Activated T-cell treated with anti-CD3 and anti-CD28 coated beads for 1 hour (primary cell): Measurements from ENCODE around the gene SOX11.
"Not testable (repeated sequence)": the region's sequence is repeated elsewhere in the genome, so short reads cannot be mapped to it uniquely, and the experiment has no call there.

Experiments used
- DNase-seq: peaks from one replicate; pipeline ENCODE4 v3.0.0-alpha.2; 2020; ENCODE audit warnings: low read depth

Gene SOX11

GRCh38 chr2:5691985-5692529 lies at the start of gene SOX11:
TSS of gene SOX11 (plus strand) at chr2:5692384. CDS start at chr2:5692722, 338 bp downstream.
- DNase-seq: no peak

GRCh38 chr2:5652734-5653133 lies 39.5 kb upstream of the SOX11 start:
- DNase-seq: not testable (repeated sequence)

DNA sequence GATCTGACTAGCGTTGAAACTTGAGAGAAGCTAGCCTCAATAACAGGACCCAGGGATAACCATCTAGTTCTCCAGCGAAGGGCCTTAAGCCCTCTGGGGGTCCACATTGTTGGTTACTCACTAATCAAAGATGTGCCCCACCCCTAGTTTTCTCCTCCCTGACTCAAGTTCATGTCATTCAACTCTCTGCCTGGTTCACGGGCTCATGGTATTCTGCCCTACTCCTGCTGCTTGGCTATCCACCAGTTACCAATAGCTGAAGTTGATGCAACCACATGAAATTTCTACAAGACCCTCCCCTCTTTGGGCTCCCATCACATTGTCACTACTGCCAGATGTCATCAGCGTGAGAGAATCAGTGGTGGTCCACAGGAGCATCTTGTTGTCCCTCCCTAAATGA lies 38.4 kb upstream of the SOX11 start:
- not testable (repeated sequence) for DNase-seq

- DNase-seq: no peak
Measured at GRCh38 chr2:5657231-5657630, 35.0 kb upstream of the SOX11 start.

GRCh38 chr2:5660591-5660990 lies 31.6 kb upstream of the SOX11 start:
- DNase-seq: no peak

- no peak for DNase-seq
Measured at GRCh38 chr2:5661362-5661761, 30.8 kb upstream of the SOX11 start.

- no peak for DNase-seq
Measured at GRCh38 chr2:5664278-5664681, 27.9 kb upstream of the SOX11 start.

DNA sequence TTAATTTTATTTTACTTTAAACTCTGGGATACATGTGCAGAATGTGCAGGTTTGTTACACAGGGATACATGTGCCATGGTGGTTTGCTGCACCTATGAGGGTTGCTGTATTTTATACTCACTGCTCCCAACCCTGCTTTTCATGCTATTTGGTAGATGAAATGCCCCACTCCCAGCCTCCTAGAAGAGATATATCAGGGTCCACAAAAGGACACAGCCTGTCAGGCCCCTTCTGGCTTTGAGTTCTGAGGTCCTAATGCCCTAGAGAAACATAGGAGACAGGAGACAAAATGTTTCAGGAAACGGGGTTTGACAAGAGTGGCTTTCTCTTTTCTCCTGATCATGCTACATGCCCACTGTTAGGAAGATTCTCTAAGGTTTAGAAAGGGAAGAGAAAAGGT lies 27.1 kb upstream of the SOX11 start:
- DNase-seq: no peak

GRCh38 chr2:5666798-5667197 lies 25.4 kb upstream of the SOX11 start:
- no peak for DNase-seq

DNA sequence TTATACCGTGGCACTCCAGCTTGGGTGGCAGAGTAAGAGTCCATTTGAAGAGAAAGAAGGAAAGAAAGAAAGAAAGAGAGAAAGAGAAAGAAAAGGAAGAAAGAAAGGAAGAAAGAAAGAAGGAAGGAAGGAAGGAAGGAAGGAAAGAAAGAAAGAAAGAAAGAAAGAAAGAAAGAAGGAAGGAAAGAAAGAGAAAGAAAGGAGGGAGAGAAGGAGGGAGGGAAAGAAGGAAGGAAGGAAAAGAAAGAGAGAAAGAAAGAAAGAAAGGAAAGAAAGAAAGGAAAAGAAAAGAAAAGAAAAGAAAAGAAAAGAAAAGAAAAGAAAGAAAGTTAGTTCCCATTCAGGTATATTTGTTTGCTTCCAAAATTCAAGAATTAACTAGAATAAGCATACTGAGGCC lies 24.5 kb upstream of the SOX11 start:
- not testable (repeated sequence) for DNase-seq

DNA sequence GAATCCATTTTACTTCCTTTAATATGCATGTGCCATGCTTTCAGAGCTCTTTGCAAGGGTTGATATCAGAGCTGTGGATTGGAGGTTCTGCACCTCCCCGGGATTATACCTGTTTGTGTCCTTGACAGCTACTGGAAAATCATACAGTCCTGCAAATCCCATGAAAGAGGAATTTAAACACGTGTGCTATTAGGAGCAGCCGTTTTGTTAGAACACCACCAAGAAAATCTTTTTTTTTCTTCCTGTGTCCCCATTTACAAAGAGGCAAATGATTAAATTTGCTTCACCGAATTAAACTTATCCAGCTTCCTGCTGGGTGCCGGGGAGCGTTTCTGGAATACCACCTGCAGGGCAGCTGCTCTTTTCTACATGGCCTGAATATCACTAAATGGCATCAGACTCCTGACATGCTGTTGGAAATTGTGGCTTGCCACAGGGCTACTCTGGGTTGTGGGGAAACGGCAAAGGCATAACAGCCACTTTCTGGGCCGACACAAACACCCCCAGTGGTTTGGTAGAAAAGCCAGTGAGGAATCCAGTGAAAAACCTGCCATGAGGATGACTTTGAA lies 23.4 kb upstream of the SOX11 start:
- no peak for DNase-seq

DNA sequence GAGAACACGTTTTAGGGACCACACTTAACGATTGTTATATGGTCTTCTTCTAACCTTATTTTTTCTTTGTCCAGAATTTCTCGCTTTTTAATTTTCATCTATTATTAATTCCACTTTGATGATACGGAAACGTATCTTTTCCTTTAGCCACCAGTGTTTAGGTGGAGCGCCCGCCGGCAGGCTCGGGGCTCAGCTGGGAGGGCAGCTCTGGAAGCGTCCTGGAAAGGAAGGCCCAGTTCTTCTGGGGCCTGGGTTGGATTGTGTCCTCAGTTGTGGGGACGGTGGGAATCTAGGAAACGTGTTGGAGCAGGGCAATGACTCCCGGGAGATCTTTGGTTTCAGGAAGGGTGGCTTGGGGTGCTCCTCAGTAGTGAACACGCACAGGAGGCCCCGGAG lies 19.4 kb upstream of the SOX11 start:
- DNase-seq: no peak

DNA sequence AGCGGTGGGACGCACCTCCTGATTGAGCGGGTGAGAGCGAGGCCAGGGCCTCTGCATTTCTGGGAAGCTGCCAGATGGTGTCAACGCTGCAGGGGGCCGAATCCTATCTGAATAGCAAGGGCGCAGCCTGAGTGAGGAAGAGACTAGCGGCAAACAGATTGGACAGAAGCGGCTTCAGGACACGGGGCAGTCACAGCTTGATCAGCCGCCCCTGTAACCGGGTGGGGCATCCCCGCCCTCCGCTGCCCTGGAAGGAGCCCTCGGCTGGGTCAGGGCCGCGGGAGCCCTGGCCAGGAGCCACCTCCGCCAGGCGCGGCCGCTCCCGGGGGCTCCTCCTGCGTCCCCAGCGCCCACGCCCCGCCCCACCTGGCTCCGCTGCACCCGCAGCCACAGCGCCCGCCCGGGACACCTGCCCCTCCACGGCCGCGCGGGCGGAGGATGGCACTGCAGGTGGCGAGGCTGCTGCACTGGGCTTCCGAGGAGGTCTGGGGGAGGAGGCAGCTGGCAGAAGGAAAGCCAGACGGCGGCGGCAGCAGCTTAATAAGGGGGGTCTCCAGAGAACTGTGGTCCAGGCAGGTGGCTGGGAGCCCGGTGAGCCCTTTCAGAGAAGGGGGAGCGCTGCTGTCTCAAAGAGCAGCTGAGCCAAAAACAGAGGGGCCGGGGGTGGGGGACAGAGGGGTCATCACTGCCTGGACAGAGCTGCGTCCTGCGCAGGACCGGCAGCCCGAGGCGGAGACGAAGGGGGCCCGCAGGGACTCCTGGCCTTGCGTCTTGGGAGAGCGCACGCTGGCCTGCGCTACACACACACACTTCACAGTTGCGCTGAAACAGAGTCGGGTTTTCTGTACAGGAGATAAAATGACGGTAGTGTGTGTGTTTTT lies 18.8 kb upstream of the SOX11 start:
- DNase-seq: no peak

DNA sequence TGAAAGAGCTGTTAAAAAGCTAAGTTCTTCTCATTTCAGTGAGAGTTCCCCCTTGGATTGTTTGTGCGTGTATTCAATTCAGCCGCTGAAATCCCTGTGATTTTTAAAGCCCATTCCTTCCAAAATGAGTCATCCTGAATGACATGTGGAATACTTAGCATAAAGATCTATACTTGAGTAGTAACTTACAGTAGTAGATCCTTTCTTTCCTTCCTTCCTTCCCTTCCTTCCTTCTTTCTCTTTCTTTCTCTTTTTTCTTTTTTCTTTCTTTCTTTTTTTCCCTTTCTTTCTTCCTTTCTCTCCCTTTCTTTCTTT lies 18.2 kb upstream of the SOX11 start:
- no peak for DNase-seq

DNA sequence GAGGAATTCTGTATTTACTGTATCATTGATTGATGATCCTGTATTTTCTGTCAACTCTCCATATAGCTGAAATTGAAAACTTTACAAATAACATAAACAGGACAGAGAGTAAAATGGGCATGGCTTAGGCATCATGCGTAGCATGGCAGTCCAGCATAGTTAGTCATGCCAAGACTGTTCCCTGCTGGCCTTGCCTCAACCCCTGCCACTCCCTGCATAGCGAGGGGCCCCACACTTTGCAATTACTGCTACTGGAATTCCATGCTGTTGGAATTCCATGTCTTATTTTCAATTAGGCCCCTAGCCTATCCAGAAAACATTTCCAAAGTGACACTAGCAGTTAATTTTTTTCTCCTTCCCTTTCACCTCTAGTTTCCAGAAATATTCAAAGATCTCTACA lies 15.1 kb upstream of the SOX11 start:
- no peak for DNase-seq

GRCh38 chr2:5683471-5683870 lies 8.7 kb upstream of the SOX11 start:
- DNase-seq: no peak

DNA sequence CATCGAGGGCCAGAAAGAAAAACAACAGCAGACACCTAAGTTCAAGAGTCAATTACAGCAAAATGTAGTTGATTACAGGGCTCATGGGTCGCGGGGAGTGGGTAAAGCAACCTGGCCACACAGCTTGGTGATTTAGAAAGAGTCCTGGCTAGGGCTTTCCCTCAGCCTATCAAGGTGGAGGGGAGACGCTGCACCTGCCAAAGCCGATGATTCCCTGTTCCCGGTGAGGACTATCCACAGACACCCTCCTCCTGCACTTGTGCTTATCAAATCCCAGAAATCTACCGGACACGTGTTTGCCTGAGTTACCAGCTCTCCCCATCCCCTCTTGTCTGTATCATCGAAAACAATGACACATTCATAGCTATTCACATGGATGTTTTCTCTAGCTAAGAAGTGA lies 7.0 kb upstream of the SOX11 start:
- no peak for DNase-seq

GRCh38 chr2:5686068-5686467 lies 6.1 kb upstream of the SOX11 start:
- DNase-seq: no peak

DNA sequence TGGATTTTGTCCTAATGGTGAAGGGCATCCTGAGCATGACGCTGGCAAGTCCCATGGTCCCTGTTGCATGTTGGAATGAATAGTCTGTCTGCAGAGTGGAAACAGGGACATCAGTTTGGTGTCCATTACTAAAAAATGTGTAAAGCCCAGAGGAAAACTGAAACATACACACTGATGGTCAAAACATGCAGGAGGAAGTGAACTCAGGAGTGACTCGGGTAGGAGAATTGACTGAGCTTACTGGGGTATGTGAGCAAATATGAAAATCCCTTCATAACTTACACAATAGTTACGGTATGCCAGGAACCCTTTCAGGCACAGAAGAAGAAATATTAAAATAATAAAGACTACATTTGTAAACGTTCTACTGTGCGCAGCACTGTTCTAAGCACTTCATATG lies 5.6 kb upstream of the SOX11 start:
- DNase-seq: no peak

GRCh38 chr2:5689750-5690149 lies 2.4 kb upstream of the SOX11 start:
- no peak for DNase-seq

GRCh38 chr2:5690286-5690685 lies 1.9 kb upstream of the SOX11 start:
- no peak for DNase-seq

- DNase-seq: no peak
Measured at GRCh38 chr2:5690718-5691220, 1.4 kb upstream of the SOX11 start.

- no peak for DNase-seq
Measured at GRCh38 chr2:5691221-5691984, 781 bp upstream of the SOX11 start.
